Activated CD4-positive, alpha-beta T cell treated with anti-CD3 and anti-CD28 coated beads for 4 hours (primary cell): ENCODE data around the gene ACO2.
"Not testable (repeated sequence)": the region's sequence is repeated elsewhere in the genome, so short reads cannot be mapped to it uniquely, and the experiment has no call there.

ENCODE experiments used
- DNase-seq, 2 donors: peaks; one replicate each; pipeline ENCODE4 v3.0.0-alpha.2; 2020

ACO2 gene

GRCh38 chr22:41468381-41469217, at the start of gene ACO2, which contains the start of gene PHF5A:
TSS of gene ACO2 (plus strand) at chr22:41469117. CDS start at chr22:41469147, 30 bp downstream.
TSS of gene PHF5A (minus strand) at chr22:41468692. CDS start at chr22:41468653, 39 bp downstream.
- peak; percentile 97 to 98 for DNase-seq

GRCh38 chr22:41425660-41426365, 43.1 kb upstream of the ACO2 start:
- DNase-seq: no peak

GRCh38 chr22:41429232-41429950, 39.5 kb upstream of the ACO2 start:
- no peak for DNase-seq

GRCh38 chr22:41429951-41430332, 39.0 kb upstream of the ACO2 start:
- DNase-seq: no peak

GRCh38 chr22:41431656-41432055, 37.3 kb upstream of the ACO2 start:
- no peak for DNase-seq

GRCh38 chr22:41433480-41433879, 35.4 kb upstream of the ACO2 start:
- not testable (repeated sequence) for DNase-seq

GRCh38 chr22:41434361-41435003, 34.4 kb upstream of the ACO2 start:
- not testable (repeated sequence) for DNase-seq

GRCh38 chr22:41435560-41435959, 33.4 kb upstream of the ACO2 start:
- no peak for DNase-seq

GRCh38 chr22:41436322-41437113, 32.4 kb upstream of the ACO2 start:
- DNase-seq: no peak

- DNase-seq: no peak
These were observed 31.7 kb upstream of the ACO2 start for GRCh38 chr22:41437198-41437597.

- DNase-seq: not testable (repeated sequence)
These were observed 28.4 kb upstream of the ACO2 start for GRCh38 chr22:41440511-41440910.

GRCh38 chr22:41442240-41442792, 26.6 kb upstream of the ACO2 start:
- DNase-seq: no peak

- peak; percentile 82 to 86 for DNase-seq
These were observed 24.4 kb upstream of the ACO2 start for GRCh38 chr22:41444360-41445128.

- peak; percentile 18 to 25 for DNase-seq
These were observed 23.5 kb upstream of the ACO2 start for GRCh38 chr22:41445129-41446056.

- DNase-seq: no peak
These were observed 22.8 kb upstream of the ACO2 start for GRCh38 chr22:41446057-41446501.

- DNase-seq: peak; percentile 93 to 95
These were observed 22.1 kb upstream of the ACO2 start, which contains the start of gene TOB2 for GRCh38 chr22:41446639-41447434. TSS of gene TOB2 (minus strand) at chr22:41446801. CDS start at chr22:41437345, 9,456 bp downstream.

GRCh38 chr22:41447435-41448188, 21.3 kb upstream of the ACO2 start:
- peak; percentile 42 to 57 for DNase-seq
